Kidney epithelial cell (primary cell): ENCODE data around the gene PDIA5. TPM values are rescaled to one million over a fixed set of nuclear protein-coding genes. Genes with fewer than 3 reads are reported as not detected.

Experiments
- DNase-seq: peaks from one replicate; pipeline ENCODE4 v3.0.0-alpha.2; 2010; ENCODE audit warnings: low read depth
- H3K27me3 ChIP-seq: 2 replicates; pipeline ENCODE4 v1.6.0; 2011; ENCODE audit warnings: low read length; ENCODE audit not compliant: control insufficient read depth, insufficient read depth
- H3K36me3 ChIP-seq: 2 replicates; pipeline ENCODE4 v1.5.1; 2011; ENCODE audit warnings: low read length; ENCODE audit not compliant: control insufficient read depth, insufficient read depth
- H3K4me3 ChIP-seq: 2 replicates; pipeline ENCODE4 v1.5.1; 2011; ENCODE audit warnings: low read depth, mild to moderate bottlenecking, control low read depth, low read length
- CTCF ChIP-seq: IDR thresholded peaks from 2 replicates; pipeline ENCODE4 v1.5.1; 2011; ENCODE audit warnings: mild to moderate bottlenecking, moderate library complexity, low read length, control low read depth, inconsistent platforms; ENCODE audit not compliant: insufficient read depth, poor library complexity, severe bottlenecking
- total RNA-seq: library from RNA; depleted of rRNA; stranded (reverse); fragments of >200 nt; gene quantifications from 2 replicates; pipeline ENCODE4 v1.2.3, GENCODE V29; 2015

The PDIA5 gene
- total RNA-seq, 1 donor from 2014 or later = 18.8 TPM

- Histone ChIP-seq H3K4me3 (no peak overlapping the region), H3K27me3 (no peaks in the 10 kb centered on the region), H3K36me3 (peaks cover 1% of the 10 kb centered on the region)
- no peak for TF ChIP-seq CTCF
- DNase-seq = no peak
Measured at GRCh38 chr3:123098426-123099330, 31.9 kb downstream of the PDIA5 start.

GRCh38 chr3:123099331-123100192, 32.7 kb downstream of the PDIA5 start:
- DNase-seq = no peak
- H3K4me3 ChIP-seq = no peak overlapping the region
- TF ChIP-seq CTCF = no peak
- H3K27me3 ChIP-seq = no peaks in the 10 kb centered on the region
- peaks cover 1% of the 10 kb centered on the region for H3K36me3 ChIP-seq

GRCh38 chr3:123100193-123100776, 33.5 kb downstream of the PDIA5 start:
- TF ChIP-seq CTCF = no peak
- no peaks in the 10 kb centered on the region for H3K27me3 ChIP-seq
- DNase-seq = no peak
- H3K4me3 ChIP-seq = no peak overlapping the region
- no peaks in the 10 kb centered on the region for H3K36me3 ChIP-seq

- no peak for DNase-seq
- no peak for TF ChIP-seq CTCF
- H3K36me3 ChIP-seq = peaks cover 1% of the 10 kb centered on the region
Measured at GRCh38 chr3:123102249-123102648, 35.4 kb downstream of the PDIA5 start.

GRCh38 chr3:123102826-123103225, 36.0 kb downstream of the PDIA5 start:
- no peak for TF ChIP-seq CTCF
- no peaks in the 10 kb centered on the region for H3K27me3 ChIP-seq
- peaks cover 1% of the 10 kb centered on the region for H3K36me3 ChIP-seq
- no peak for DNase-seq
- no peak overlapping the region for H3K4me3 ChIP-seq

More at GRCh38 chr3:123102249-123102648, 35.4 kb downstream of the PDIA5 start:
- no peaks in the 10 kb centered on the region for H3K27me3 ChIP-seq
- H3K4me3 ChIP-seq = no peak overlapping the region
